ENCODE data around the gene STPG1.

- TF ChIP-seq TAF1 (IDR thresholded peaks at IDR 0.05; ENCODE audit: borderline replicate concordance, low read depth, low read length) (no peak), POLR2AphosphoS5 (IDR thresholded peaks at IDR 0.05; ENCODE audit: low read depth, low read length) (no peak), POLR2A (IDR thresholded peaks at IDR 0.05; ENCODE audit: low read depth, low read length) (no peak)
These were observed 11.9 kb upstream of the STPG1 start for GRCh38 chr1:24425441-24425840.
